Left hindlimb (tissue), 1 donor: Measurements from ENCODE around the gene SLCO3A1.
A peak's percentile ranks its signal among the peaks of the same experiment; 100 is the strongest.

Experiments
- DNase-seq: peaks from one replicate; pipeline ENCODE4 v3.0.0-alpha.2; 2018

SLCO3A1 gene

DNA sequence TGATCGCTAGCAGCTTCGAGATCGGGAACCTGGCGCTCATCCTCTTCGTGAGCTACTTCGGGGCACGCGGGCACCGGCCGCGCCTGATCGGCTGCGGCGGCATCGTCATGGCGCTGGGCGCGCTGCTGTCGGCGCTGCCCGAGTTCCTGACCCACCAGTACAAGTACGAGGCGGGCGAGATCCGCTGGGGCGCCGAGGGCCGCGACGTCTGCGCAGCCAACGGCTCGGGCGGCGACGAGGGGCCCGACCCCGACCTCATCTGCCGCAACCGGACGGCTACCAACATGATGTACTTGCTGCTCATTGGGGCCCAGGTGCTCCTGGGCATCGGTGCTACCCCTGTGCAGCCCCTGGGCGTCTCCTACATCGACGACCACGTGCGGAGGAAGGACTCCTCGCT, 62.5 kb downstream of the SLCO3A1 start:
- no peak for DNase-seq

DNA sequence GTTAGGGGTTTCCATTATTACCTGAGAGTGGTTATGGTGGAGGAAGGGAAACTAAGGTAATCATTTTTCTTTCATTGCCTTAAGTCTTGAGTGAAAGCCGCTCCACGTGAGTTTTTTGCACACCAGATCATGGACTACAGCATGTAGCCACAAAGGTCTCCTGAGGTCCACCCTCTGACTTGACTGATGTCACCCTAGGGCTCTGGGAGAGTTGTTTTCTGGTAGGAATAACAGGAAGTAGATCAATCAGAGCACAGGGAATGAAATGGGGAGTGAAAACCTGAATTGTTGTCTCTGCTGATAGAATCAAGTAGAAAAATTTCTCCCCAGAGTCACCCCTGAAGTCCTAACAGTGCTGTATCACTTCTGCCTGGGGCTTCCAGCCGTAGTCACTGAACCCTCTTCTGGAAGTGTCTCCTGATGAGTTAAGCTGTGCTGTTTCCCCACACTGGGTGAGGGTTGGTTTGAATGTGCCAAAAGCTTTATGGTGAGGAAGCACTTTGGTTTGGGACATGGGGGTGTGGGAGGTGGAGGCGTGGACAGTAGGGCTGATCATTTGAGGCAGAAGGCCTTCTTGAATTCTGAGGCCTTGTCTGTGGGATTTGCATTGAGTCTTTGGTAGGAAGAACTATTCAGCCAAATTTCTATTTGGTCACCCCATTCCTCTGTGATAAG, 64.3 kb downstream of the SLCO3A1 start:
- DNase-seq: no peak

DNA sequence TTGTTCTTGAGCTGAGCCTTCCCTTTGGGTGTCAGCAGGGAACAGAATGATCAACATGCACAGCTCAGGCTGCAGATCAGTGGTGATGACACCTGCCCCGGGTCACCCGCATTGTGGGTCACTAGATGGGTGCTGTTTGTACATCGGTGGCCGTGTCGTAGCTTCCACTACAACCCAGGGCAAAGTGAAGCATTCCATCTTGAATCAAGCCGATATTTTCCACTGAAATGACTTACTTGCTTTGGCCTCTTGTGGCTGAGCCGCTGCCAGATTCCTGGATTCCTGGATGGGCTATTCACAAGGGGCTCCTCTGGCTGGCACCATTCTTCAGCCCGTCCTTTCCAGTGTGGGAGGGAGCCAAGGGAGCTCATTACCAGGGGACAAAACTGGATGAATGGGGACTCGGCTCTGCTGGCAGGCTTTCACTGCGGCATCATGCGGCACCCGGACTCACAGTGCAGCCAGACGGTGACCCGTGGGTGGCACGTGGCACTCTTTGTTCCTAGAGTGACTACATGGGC, 65.6 kb downstream of the SLCO3A1 start:
- no peak for DNase-seq

DNA sequence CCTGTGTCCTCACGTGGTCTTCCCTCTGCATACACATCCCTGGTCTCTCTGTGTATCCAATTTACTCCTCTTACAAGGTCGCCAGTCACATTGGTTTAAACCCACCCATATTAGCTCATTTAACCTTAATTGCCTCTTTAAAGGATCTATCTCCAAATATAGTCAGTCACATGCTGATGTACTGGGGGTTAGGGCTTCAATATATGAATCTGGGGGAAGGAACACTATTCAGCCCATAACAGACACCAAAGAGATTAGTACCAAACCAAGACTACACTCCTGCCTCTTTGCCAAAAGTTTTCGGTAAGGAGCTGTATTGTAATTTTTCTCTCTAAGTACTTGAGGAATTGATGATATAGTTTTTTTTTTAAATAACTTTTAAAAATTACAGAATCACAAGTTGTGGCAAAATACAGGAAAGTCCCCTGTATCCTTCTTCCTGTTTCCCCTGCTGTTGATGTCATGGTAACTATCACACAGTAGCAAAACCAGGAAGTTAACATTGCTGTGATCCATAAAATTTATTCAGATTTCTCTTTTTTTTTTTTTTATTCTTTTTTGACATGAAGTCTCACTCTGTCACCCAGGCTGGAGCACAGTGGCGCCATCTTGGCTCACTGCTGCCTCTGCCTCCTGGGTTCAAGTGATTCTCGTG, 67.8 kb downstream of the SLCO3A1 start:
- DNase-seq: no peak

DNA sequence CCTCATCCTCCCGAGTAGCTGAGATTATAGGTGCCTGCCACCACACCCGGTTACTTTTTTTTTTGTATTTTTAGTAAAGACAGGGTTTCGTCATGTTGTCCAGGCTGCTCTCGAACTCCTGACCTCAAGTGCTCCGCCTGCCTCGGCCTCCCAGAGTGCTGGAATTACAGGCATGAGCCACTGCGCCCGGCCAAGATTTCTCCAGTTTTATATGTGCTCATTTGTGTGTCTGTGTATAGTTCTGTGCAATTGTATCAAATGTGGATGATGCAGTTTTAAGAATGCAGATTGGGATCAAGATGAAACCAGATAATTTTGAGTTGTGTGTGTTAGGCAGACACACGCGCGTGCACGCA, 68.3 kb downstream of the SLCO3A1 start:
- DNase-seq: no peak

DNA sequence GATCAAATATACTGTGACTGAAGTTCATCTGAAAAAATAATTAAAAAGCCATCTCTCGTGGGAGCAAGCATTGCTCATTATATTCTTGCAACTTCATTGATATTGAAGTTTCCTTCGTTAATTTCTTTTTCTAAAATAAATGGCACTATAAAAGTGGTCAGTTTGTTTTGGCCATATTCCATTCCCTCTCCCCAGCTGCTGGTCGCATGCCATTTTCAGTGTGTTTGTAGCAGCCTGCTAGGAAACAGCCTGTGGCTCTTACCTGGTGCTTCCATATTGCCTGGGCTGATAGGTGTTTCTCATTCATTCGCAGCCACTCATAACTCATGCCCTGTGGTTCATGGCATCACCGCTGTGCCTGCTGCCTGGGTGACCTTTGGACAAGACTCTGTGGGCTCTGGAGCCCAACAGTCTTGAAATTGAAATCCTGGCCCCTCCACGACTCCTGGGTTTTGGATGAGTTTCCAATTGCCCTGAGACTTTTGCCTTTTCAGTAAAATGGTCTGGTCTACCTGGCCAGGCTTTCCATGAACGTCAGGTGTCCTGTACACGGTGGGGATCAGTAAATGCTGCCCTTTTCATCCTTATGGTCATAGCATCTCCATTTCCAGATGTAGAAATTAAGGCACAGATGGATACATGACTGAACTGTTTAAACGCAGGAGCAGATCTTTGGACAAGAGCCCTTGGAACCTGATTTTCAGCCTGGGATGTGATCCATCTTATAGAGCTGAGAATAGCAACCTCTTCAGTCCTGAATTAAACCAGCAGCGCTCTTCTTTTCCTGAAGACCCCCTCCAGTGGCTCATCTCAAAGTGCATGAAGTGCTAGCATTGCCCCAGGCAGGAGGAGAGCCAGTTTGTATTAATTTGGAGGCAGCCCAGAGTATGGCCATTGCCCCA, 69.4 kb downstream of the SLCO3A1 start:
- peak; percentile 53 for DNase-seq

DNA sequence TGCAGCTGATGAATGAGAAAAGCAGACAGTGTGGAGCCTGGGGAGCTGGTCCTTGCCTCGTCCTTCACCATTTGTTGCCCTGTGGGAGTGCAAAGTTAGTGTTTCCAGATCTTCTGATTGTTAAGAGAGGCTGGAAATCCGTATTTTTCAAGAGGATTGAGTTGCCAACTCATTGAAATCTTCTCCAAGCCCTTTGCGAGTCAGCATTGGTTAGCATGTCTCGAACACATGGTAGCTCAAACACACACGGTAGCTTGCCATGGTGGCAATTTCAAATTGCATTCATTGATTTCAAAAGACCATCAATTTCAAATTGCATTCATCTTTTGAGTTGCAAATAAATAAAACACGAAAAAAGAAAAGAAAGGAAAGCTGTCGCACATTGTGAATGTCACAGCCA, 70.7 kb downstream of the SLCO3A1 start:
- no peak for DNase-seq

DNA sequence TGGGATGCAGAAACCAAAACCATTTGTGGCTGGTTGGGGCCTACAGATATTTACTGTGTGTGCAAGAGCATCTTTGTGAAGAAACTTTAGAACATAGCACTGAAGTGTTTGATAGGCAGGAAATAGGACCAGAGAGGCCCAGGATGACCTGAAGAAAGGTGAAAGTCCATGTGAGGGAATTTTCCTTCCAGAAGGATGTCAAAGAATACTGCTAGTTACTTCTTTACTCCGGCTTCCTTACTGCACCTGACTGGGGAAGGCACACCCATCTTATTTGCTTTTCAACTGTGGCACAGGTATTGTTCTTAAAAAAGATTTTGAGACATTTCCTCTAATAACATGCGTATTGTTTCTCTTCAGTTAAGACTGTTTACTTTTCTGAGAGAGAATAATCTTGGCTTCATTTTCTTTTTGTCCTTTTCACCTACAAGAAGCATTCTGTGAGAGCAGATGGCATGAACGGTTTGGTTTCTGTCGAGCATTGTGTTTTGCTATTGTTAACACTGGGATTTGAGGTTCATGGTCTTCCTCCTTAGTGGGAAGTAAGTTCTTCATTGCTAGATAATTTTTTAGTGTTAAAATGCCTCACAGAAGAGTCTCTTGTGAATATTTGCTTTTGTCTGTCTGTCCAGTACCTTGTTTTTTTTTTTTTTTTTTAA, 71.5 kb downstream of the SLCO3A1 start:
- no peak for DNase-seq

DNA sequence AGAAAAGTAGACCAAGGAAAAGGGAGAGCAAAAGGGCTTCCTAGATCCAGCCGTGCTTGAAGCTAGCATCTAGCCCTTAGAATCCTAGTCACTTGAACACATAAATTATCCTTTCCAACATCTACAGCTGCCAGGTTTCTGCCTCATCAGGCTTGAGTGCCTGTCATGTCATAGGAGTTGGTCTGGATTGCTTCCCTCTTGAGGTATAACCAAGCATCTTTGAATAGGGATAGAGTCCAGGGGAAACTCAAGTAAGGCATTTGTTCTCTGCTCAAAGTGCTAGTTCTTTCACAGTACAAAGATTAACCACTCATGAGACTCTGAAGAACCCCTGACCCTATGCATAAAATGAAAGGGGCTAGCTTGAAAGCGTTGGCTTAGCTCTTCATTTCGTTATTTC, 72.3 kb downstream of the SLCO3A1 start:
- no peak for DNase-seq

DNA sequence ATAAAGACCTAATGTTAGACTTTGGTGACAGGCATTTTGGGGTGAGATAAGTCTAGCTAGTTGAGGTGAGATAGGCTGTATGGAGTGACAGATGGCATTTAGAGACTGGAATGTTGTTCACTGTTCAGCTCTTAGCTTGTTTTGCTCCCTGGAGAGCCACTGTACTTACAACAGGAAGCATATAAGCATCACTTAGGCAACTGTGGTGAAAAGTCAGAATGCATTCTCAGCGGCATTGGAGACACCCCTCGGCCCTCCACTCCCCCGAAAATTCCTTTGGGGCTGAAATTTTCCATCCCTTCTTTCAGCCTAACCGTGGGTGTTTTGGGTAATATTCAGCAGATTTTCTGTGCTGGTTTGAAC, 73.4 kb downstream of the SLCO3A1 start:
- no peak for DNase-seq

DNA sequence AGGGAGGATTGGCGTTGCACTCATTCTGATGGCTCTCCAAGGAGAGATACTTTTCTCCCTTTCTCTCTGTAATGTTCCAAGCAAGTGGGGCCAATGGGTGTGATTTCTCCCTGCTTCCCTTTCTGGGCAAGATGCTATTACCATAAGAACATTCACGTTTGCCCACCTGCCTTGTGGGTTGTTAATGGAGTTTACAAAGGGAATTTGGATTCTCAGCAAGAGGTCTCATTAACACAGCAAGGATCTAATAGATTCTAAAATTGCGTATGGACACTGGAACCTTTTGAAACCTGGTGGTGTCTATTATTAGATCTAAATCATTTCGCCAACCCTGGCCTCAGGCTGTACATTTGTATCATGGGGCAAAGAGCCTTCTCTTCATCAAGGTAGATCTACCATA, 74.1 kb downstream of the SLCO3A1 start:
- no peak for DNase-seq

DNA sequence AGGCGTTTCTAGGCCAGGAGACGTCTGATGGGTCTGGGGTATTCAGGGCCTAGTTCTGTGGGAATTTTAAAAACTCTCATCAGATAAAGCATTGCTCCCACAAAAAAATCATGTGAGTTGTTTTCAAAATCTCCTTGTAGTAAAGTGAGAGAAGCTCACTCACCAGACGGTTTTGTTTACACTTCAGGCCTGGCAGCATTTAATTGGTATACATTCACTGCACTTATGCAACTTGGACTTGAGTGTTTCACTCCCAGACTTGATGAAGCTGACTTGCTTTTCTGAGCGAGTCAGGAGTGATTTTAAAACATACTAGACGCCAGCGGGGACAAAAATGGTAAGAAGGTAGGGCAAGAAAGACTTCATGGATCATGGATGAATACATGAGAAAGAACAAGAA, 75.2 kb downstream of the SLCO3A1 start:
- DNase-seq: no peak

DNA sequence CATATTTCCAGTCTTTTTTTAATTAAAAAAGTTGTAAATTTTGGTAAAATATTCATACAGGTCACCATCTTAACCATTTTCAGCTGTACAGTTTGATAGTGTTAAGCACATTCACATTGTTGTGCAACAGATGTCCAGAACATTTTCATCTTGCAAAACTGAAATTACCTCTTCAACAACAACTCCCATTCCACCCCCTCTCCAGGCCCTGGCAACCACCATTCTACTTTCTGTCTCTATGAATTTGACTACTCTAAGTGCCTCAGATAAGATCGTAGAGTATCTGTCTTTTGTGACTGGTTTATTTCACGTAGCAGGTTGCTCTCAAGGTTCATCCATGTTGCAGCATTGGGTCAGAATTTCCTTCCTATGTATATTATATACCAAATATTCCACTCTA, 76.0 kb downstream of the SLCO3A1 start:
- DNase-seq: no peak

DNA sequence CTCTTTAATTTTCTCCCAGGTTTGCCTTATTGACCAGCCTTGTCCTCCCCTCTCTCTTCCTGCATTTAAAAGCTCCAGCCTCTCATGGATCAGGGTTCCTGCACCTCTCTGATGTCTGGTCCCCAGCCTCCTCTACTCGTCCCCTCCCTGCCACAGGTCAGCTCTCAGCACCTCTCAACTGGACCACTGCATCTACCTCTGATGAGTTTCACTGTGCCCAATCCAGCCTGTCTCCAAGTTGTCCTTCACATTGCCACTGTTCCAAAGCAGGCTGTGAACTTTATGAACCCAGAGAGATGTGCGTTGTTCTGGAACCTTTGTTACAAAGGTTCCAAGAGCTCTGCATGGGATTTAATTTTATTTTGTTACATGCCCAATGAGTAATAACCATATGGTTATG, 76.6 kb downstream of the SLCO3A1 start:
- no peak for DNase-seq

DNA sequence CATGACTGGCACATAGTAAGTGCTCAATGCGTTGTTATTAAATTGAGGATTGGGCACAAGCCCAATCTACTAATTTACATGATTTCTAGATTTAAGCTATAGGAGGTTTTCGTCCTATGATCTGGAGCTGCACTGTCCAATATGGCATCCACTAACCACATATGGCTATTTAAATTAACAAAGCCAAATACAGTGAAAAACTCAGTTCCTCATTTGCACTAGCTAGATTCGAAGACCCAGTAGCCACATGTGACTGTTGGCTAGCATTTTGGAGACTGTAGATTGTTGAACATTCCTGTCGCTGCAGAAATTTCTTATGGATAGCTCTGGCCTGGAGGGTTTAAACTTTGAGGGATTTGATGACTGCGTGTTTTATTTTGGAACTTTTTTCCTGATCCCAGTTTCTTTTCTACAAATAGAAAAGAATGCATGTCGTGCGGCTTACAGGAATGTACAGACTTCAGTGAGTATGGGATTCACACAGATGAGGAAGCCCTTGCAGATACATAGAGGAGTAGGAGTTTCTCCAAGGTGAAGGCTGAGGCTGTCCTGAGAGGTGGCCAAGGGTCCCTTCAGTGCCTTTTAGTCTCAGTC, 82.8 kb downstream of the SLCO3A1 start:
- no peak for DNase-seq

DNA sequence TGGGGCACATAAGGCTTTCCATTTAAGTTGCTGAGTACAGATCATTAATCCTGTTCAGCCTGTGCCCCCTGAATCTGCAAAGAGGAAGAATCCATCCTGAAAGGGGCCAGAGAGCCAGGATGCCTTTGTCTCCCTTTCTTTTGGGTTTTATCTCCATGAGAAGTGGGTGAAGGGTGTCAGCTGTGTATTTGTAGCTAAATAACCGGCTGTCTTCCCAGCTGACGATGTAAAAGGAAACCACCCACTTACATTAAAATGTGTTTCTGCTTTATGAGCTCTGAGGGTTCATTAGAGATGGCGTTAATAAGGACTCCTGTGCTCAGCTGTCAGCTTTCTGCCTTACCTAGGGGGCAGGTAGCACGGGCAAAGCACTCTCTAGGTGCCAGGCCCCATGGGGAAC, 83.4 kb downstream of the SLCO3A1 start:
- no peak for DNase-seq

DNA sequence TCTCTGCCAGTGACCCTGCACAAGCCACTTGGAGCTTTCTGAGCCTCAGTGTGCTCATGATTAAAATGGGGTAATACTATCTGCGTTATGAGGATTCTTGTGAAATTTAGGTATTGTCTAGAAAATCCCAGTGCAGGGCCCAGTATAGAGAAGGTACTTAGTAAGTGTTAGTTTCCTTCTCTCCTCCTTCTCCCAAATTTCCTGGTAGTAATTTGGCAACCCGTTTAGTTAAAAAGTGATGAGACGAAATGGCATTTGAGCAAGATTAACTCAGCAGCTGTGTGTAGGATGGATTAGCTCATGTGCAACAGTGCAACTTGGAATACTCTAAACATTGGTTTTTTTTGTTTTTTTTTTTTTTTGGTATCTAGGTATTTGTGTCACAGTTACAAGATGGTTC, 84.6 kb downstream of the SLCO3A1 start:
- no peak for DNase-seq

DNA sequence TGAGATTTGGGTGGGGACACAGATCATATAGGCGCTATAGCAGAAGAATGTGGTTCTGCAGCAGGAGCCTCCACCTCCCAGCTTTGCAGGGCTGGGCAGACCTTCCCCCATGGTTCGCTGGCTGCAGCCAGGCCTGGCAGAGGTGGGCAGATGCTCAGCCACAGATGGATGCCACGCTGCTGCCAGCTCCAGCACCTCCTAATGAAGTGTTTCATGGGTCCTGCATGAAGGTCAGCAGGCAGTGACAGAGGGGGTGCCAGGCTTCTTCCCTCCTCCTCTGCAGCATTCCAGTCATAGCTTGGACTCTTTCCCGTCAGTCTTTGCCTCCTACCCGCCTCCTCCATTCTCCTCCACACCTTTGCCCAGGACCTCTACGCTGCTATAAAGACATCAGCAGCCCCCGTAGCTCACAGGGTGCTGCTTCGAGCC, 85.9 kb downstream of the SLCO3A1 start:
- DNase-seq: no peak

DNA sequence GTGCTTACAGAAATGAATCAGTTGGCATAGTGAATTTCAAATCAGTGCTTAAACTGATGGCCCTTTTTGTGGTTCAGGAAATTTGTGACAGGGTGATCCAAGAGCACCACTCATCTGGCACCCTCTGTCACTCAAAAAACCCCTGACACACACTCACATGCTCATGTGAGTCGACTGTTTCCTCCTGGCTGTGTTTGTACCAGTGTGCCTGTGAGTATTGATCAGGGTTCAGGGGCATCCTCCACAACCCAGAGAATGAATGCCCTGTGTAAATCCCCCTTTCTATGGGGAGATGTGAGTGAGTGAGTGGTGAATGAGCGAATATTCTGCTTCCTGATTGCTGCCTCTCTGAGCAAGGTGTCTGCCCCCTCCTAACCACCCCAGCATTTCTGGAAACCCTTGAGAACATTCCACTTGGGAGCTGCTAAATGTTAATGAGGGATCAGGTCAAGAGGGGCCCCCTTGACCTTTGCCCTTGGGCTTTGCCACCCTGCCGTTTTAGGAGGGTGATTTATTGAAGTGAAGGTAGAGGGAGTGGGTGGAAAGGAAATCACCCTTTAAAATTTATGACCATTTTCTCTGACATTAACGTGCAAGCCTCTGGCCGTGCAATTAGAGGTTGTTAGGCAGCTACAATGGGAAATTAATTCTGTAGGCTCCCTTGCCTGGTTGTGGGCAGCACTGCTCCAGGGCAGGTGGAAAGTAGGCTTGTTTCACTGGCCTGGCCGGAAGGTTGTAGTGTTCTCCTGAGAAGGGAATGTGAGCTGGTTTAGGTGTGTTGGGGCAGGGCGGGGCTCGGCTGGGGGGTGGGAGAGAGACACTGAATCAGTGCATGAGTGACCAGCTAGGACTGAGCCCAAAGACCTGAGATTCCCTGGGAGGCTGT, 87.2 kb downstream of the SLCO3A1 start:
- no peak for DNase-seq

DNA sequence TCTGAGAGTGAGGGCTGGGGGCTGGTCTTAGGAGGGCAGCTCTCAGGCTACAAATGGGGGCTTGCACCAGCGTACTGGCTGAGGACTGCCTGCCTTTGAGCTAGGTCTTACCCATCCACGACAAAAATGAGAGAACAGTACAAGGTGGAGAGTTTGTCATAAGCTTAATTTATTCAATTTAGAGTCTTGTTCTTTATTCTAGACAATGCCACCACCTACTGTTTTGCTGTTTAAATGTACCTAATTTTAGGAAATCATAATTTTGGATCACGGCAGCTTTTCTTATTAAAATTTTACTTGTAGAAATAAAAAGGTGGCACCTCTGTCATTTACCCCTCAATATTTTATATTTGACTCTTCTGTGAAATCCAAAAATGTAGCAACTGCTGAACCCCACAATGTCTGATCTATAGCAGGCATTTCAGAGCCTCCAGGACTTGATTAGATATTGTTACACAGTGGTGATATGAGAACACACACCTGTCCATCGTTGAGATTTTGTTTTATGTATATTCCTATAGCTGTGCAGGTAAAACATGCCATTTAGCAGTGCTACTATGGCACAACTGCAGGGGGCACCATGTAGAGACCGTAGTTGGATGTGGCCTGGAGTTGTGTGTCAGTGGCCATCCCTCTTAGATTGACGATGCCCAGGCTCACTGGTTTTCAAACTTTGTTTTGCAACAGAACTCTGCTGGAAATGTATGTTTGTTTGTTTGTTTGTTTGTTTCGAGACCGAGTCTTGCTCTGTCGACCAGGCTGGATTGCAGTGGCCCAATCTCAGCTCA, 88.6 kb downstream of the SLCO3A1 start:
- no peak for DNase-seq
